Prostate gland (tissue), 2 donors: ENCODE measurements around the gene MTFP1. TPM values are rescaled to one million over a fixed set of nuclear protein-coding genes. Genes with fewer than 3 reads are reported as not detected.
"Not testable (repeated sequence)": the region's sequence is repeated elsewhere in the genome, so short reads cannot be mapped to it uniquely, and the experiment has no call there.

ENCODE experiments used
- DNase-seq: peaks from one replicate; pipeline ENCODE4 v3.0.0-alpha.2; 2019; ENCODE audit warnings: low spot score
- H3K27ac ChIP-seq, 2 donors: fragments of 200-600 bp; sonication (generic); 2 replicates each; pipeline ENCODE4 v1.5.1; 2017 to 2019
- H3K27me3 ChIP-seq: fragments of 200-600 bp; sonication (generic); replicated peaks from 2 replicates; pipeline ENCODE4 v1.5.1; 2019; ENCODE audit not compliant: insufficient read depth
- H3K36me3 ChIP-seq, 2 donors: fragments of 200-600 bp; sonication (generic); 1 replicate in 1 of 2; 2 replicates in 1 of 2; pipeline versions ENCODE4 v1.5.1 to v1.8.1; 2017 to 2019
- H3K4me1 ChIP-seq: fragments of 200-600 bp; sonication (generic); replicated peaks from 2 replicates; pipeline ENCODE4 v1.5.1; 2019
- H3K4me3 ChIP-seq, 2 donors: fragments of 200-600 bp; sonication (generic); 2 replicates each; pipeline ENCODE4 v1.5.1; 2017 to 2019
- H3K9me3 ChIP-seq: fragments of 200-600 bp; sonication (generic); 2 replicates; pipeline ENCODE4 v1.5.1; 2017
- CTCF ChIP-seq, 4 experiments: fragments of 200-600 bp in 2 of 4; fragments of 450-650 bp in 2 of 4; sonication (generic) in 2 of 4; IDR thresholded peaks; 1 replicate in 3 of 4; 2 replicates in 1 of 4; pipeline ENCODE4 v1.5.1; 2016 to 2019; ENCODE audit warnings: antibody characterized with exemption in 4 of 4, mild to moderate bottlenecking in 2 of 4, moderate library complexity in 2 of 4
- POLR2A ChIP-seq: fragments of 450-650 bp; IDR thresholded peaks from one replicate; pipeline ENCODE4 v1.6.1; 2016; ENCODE audit warnings: antibody characterized with exemption, mild to moderate bottlenecking
- POLR2AphosphoS5 ChIP-seq: sonication (generic); formaldehyde crosslinking; IDR thresholded peaks from one replicate; pipeline ENCODE4 v1.6.1; 2017; ENCODE audit warnings: antibody characterized with exemption
- WGBS: methylation state at CpG from one replicate; pipeline ENCODE4 v1.1.5; 2018; 5-methylcytosine and 5-hydroxymethylcytosine counted together
- intact Hi-C: fragments of 100-400 bp; cut with DNase I; formaldehyde crosslinking; loops from one replicate; pipeline ENCODE4 v1.14.2; 2022
- total RNA-seq, 2 donors: library from RNA; depleted of rRNA; stranded (reverse); fragments of >200 nt; gene quantifications; one replicate each; pipeline ENCODE4 v1.1.0, GENCODE V29; 2016

The MTFP1 gene
- total RNA-seq, 2 donors from 2014 or later: 14.1 to 28.1 TPM

DNA sequence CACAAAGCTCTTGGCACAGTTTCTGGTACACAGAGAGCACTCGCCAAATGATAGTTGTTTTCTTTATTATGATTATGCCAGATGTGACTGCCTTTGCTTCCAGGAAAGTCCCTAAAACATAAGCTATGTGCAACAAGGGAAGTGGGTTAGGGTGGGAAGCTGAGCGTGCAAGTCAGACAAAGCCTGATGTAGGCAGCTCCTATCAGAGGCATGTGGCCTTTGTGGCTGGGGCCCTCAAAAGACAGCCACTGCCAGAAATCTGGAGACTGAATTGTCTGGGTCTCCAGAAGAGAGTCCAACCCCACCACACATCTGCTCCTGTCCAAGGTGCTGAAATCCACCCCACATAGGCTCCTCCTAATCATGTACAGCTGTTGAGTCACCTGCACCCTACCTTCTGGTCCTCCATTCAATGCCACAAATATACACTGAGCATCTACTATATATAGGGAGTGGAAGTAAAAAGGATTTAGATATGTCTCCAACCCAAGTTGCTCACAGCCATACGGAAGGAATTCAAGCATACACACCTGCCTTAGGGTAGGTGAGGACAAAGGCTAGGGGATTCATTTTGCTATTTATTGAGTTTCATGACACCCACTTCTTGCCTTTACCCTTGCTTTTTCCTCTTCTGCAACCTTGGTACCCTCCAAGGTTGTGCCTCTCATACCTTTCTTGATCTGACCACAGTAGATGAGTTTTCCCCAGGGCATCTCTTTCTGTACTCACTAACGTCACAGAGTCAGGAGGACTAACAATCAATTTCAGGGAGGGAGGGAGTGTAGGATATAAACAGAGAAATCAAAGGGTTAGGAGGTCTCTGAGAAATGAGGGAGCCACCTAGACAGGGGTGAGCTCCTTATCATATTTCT, 33.8 kb downstream of the MTFP1 start:
- H3K36me3 ChIP-seq: no peaks in the 10 kb centered on the region
- WGBS: 55% methylated on average over 4 of the region's 4 CpGs
- TF ChIP-seq CTCF (IDR thresholded peaks at IDR 0.05): no peak
- TF ChIP-seq POLR2A: no peak
- no peak for TF ChIP-seq POLR2AphosphoS5
- no peaks in the 10 kb centered on the region for H3K27me3 ChIP-seq
- no peak overlapping the region for H3K27ac ChIP-seq
- no peak overlapping the region for H3K4me3 ChIP-seq
- H3K4me1 ChIP-seq: peaks cover 3% of the 10 kb centered on the region
- H3K9me3 ChIP-seq: no peaks in the 10 kb centered on the region
- intact Hi-C loops: no loop called here
- no peak for DNase-seq

- peak; percentile 57 for DNase-seq
- intact Hi-C loops: no loop called here
Observed at GRCh38 chr22:30460147-30460546, 34.6 kb downstream of the MTFP1 start.

DNA sequence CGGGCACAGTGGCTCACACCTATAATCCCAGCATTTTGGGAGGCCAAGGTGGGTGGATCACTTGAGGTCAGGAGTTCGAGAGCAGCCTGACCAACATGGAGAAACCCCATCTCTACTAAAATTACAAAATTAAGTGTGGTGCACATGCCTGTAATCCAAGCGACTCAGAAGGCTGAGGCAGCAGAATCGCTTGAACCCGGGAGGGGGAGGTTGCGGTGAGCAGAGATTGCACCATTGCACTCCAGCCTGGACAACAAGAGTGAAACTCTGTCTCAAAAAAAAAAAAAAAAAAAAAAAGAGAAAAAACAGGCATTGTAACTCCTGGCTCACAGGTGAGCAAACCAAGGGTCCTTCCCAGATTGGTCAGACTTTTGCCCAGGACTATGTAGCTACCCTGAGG, 35.0 kb downstream of the MTFP1 start:
- H3K4me3 ChIP-seq, DNase-seq, H3K27me3 ChIP-seq, H3K9me3 ChIP-seq, intact Hi-C loops, H3K36me3 ChIP-seq, H3K27ac ChIP-seq, H3K4me1 ChIP-seq: not testable (repeated sequence)
- 83% methylated on average over 6 of the region's 6 CpGs for WGBS

More at GRCh38 chr22:30460147-30460546, 34.6 kb downstream of the MTFP1 start:
- Histone ChIP-seq H3K4me3 (no peak overlapping the region), H3K27ac (no peak overlapping the region), H3K27me3 (no peaks in the 10 kb centered on the region), H3K36me3 (no peaks in the 10 kb centered on the region), H3K4me1 (peaks cover 3% of the 10 kb centered on the region), H3K9me3 (no peaks in the 10 kb centered on the region)
- TF ChIP-seq CTCF (IDR thresholded peaks at IDR 0.05) (no peak), POLR2AphosphoS5 (peak; percentile 50)
- WGBS: 61% methylated on average over 4 of the region's 4 CpGs

DNA sequence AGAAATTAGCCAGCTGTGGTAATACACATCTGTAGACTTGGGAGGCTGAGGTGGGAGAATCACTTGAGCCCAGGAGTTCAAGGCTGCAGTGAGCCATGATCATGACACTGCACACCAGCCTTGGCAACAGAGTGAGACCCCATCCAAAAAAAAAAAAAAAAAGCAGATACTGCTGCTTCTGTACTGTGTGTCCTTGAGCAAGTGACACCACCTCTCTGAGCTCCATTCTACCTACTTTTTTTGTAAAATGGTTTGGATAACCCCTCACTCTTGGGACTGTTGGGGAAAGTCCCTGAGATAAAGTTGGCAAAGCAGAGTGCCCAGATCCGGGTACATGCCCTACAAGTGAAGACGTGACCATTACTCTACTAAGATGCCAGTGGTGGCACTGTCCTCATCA, 43.6 kb downstream of the MTFP1 start:
- Histone ChIP-seq H3K4me1 (no peaks in the 10 kb centered on the region), H3K36me3 (no peaks in the 10 kb centered on the region), H3K27me3 (no peaks in the 10 kb centered on the region), H3K4me3 (no peak overlapping the region), H3K27ac (no peak overlapping the region), H3K9me3 (no peaks in the 10 kb centered on the region)
- DNase-seq: no peak
- 52% methylated on average over 2 of the region's 2 CpGs for WGBS
- intact Hi-C loops: no loop called here
- TF ChIP-seq POLR2AphosphoS5 (no peak), CTCF (IDR thresholded peaks at IDR 0.05) (no peak)

GRCh38 chr22:30470655-30471054, 45.1 kb downstream of the MTFP1 start:
- Histone ChIP-seq H3K27me3 (no peaks in the 10 kb centered on the region), H3K36me3 (no peaks in the 10 kb centered on the region), H3K27ac (no peak overlapping the region), H3K9me3 (no peaks in the 10 kb centered on the region), H3K4me1 (no peaks in the 10 kb centered on the region), H3K4me3 (no peak overlapping the region)
- WGBS: 91% methylated on average over 2 of the region's 2 CpGs
- TF ChIP-seq CTCF (IDR thresholded peaks at IDR 0.05) (no peak), POLR2A (no peak), POLR2AphosphoS5 (no peak)
- DNase-seq: no peak
- intact Hi-C loops: no loop called here
